HCT116 (cell line): Measurements from ENCODE around the gene TENM4. TPM values are rescaled to one million over a fixed set of nuclear protein-coding genes. Genes with fewer than 3 reads are reported as not detected.

Source experiments
- ATAC-seq: fragments of 200-7000 bp; cut with Tn5 transposase; 2 replicates; pipeline ENCODE4 v1.9.1; 2020; ENCODE audit warnings: mild to moderate bottlenecking, moderate library complexity
- BruUV-seq: library from RNA; stranded (reverse); fragments of 400-500 nt; replicated peaks from 2 replicates; lab custom pipeline; 2021; lab: Mats Ljungman, UMichigan
- CTCF ChIA-PET: fragments of 300-600 bp; sonication (Branson Sonifier 250); formaldehyde crosslinking; loops from one replicate; lab custom pipeline; 2021; ENCODE audit warnings: antibody characterized with exemption; lab: Charles Lee
- POLR2A ChIA-PET: fragments of 300-600, 350-600 bp; sonication (Branson Sonifier 250); formaldehyde crosslinking; loops from one replicate; lab custom pipeline; 2021; ENCODE audit warnings: antibody characterized with exemption; lab: Charles Lee
- RAD21 ChIA-PET, 2 experiments: fragments of 300-600 bp; sonication (Branson Sonifier 250); formaldehyde crosslinking; loops; one replicate each; lab custom pipeline; 2023; ENCODE audit warnings: low total read pairs in 2 of 2; ENCODE audit not compliant: uncharacterized antibody in 2 of 2, unreplicated experiment in 2 of 2, low non-redundant PET in 1 of 2; lab: Charles Lee
- DNase-seq: peaks from one replicate; pipeline ENCODE4 v3.0.0-alpha.2; 2010; ENCODE audit warnings: low read depth, low spot score
- H2AFZ ChIP-seq: fragments of 200-600 bp; shearing (Covaris generic), sonication (generic); 2 replicates; pipeline ENCODE4 v1.6.1; 2017; ENCODE audit warnings: low read depth, mixed run types, mixed read lengths, antibody characterized with exemption, low read length; ENCODE audit not compliant: poor library complexity, severe bottlenecking
- H3K27ac ChIP-seq: 2 replicates; pipeline ENCODE4 v1.5.1; 2012; ENCODE audit warnings: low read depth, low read length
- H3K27me3 ChIP-seq: fragments of 200-600 bp; sonication (generic); 2 replicates; pipeline ENCODE4 v1.6.1; 2016; ENCODE audit warnings: mixed run types, low read length, mixed read lengths; ENCODE audit not compliant: insufficient read depth
- H3K36me3 ChIP-seq, 2 experiments: fragments of 200-500 bp in 1 of 2; fragments of 200-600 bp in 1 of 2; sonication (Bioruptor generic) in 1 of 2; sonication (generic) in 1 of 2; 2 replicates each; pipeline versions ENCODE4 v1.5.1 to v1.6.1; 2014 to 2016; ENCODE audit warnings: low read length in 2 of 2, inconsistent platforms in 1 of 2, mixed read lengths in 1 of 2, mixed run types in 1 of 2; ENCODE audit not compliant: insufficient read depth in 2 of 2, control insufficient read depth in 1 of 2
- H3K4me1 ChIP-seq, 2 experiments: fragments of 200-600 bp in 1 of 2; sonication (generic) in 1 of 2; 2 replicates each; pipeline versions ENCODE4 v1.5.1 to v1.6.1; 2012 to 2017; ENCODE audit warnings: low read length in 2 of 2, inconsistent platforms in 1 of 2, mild to moderate bottlenecking in 1 of 2, mixed read lengths in 1 of 2, mixed run types in 1 of 2, moderate library complexity in 1 of 2; ENCODE audit not compliant: insufficient read depth in 2 of 2, control insufficient read depth in 1 of 2
- H3K4me2 ChIP-seq: fragments of 200-600 bp; sonication (generic); 2 replicates; pipeline ENCODE4 v1.6.1; 2017; ENCODE audit warnings: mixed run types, low read length, mixed read lengths
- H3K4me3 ChIP-seq, 2 experiments: fragments of 200-600 bp in 1 of 2; sonication (generic) in 1 of 2; replicated peaks in 1 of 2; 2 replicates each; pipeline ENCODE4 v1.5.1; 2011 to 2016; ENCODE audit warnings: low read length in 2 of 2, control low read depth in 1 of 2, low read depth in 1 of 2, mild to moderate bottlenecking in 1 of 2, mixed read lengths in 1 of 2, mixed run types in 1 of 2
- H3K79me2 ChIP-seq: fragments of 200-600 bp; sonication (generic); 2 replicates; pipeline ENCODE4 v1.6.1; 2017; ENCODE audit warnings: mild to moderate bottlenecking, mixed run types, low read length, moderate library complexity, mixed read lengths; ENCODE audit not compliant: insufficient read depth
- H3K9ac ChIP-seq: fragments of 200-600 bp; sonication (generic); 2 replicates; pipeline ENCODE4 v1.6.1; 2016; ENCODE audit warnings: low read length, mixed read lengths
- H3K9me2 ChIP-seq: fragments of 200-600 bp; sonication (generic), shearing (Covaris generic); 2 replicates; pipeline ENCODE4 v1.6.1; 2017; ENCODE audit warnings: mixed run types, mild to moderate bottlenecking, moderate library complexity; ENCODE audit not compliant: insufficient read depth
- H3K9me3 ChIP-seq, 2 experiments: fragments of 200-500 bp in 1 of 2; fragments of 200-600 bp in 1 of 2; sonication (Bioruptor generic) in 1 of 2; sonication (generic) in 1 of 2; 2 replicates each; pipeline ENCODE4 v1.6.1; 2014 to 2017; ENCODE audit warnings: low read length in 2 of 2, mixed read lengths in 2 of 2, inconsistent platforms in 1 of 2, low read depth in 1 of 2, mild to moderate bottlenecking in 1 of 2, mixed run types in 1 of 2, moderate library complexity in 1 of 2; ENCODE audit not compliant: control insufficient read depth in 1 of 2, insufficient read depth in 1 of 2
- H4K20me1 ChIP-seq: fragments of 200-600 bp; sonication (generic), shearing (Covaris generic); 2 replicates; pipeline ENCODE4 v1.6.1; 2017; ENCODE audit warnings: mixed run types, mild to moderate bottlenecking, moderate library complexity; ENCODE audit not compliant: insufficient read depth
- ATF3 ChIP-seq: IDR thresholded peaks from 2 replicates; pipeline ENCODE4 v1.6.1; 2012
- CBX3 ChIP-seq: IDR thresholded peaks from 2 replicates; pipeline ENCODE4 v1.6.1; 2012; ENCODE audit warnings: low read depth
- ELF1 ChIP-seq: IDR thresholded peaks from 2 replicates; pipeline ENCODE4 v1.6.1; 2012; ENCODE audit warnings: low read depth, borderline replicate concordance
- EZH2 ChIP-seq: fragments of 200-600 bp; sonication (generic); IDR thresholded peaks from 2 replicates; pipeline ENCODE4 v1.6.1; 2017; ENCODE audit warnings: antibody characterized with exemption, mixed run types
- EZH2phosphoT487 ChIP-seq: fragments of 200-600 bp; IDR thresholded peaks from 2 replicates; pipeline ENCODE4 v1.6.1; 2018; ENCODE audit warnings: antibody characterized with exemption, borderline replicate concordance
- FOSL1 ChIP-seq: IDR thresholded peaks from 2 replicates; pipeline ENCODE4 v1.6.1; 2012; ENCODE audit warnings: low read depth
- JUND ChIP-seq: IDR thresholded peaks from 2 replicates; pipeline ENCODE4 v1.6.1; 2012
- POLR2AphosphoS5 ChIP-seq: IDR thresholded peaks from 2 replicates; pipeline ENCODE4 v1.6.1; 2011; ENCODE audit warnings: mild to moderate bottlenecking, low read depth, low read length, moderate library complexity
- SIN3A ChIP-seq: IDR thresholded peaks from 2 replicates; pipeline ENCODE4 v1.6.1; 2012; ENCODE audit warnings: low read depth
- SP1 ChIP-seq: IDR thresholded peaks from 2 replicates; pipeline ENCODE4 v1.6.1; 2012; ENCODE audit warnings: low read depth
- SRF ChIP-seq: IDR thresholded peaks from 2 replicates; pipeline ENCODE4 v1.6.1; 2012; ENCODE audit warnings: low read depth
- YY1 ChIP-seq: IDR thresholded peaks from 2 replicates; pipeline ENCODE4 v1.6.1; 2011; ENCODE audit warnings: low read length, low read depth, moderate library complexity, mild to moderate bottlenecking; ENCODE audit not compliant: insufficient replicate concordance; ENCODE audit errors: extremely low read depth
- ZNF274 ChIP-seq: fragments of 200-500 bp; sonication (Bioruptor generic); IDR thresholded peaks from 2 replicates; pipeline ENCODE4 v1.6.1; 2014; ENCODE audit warnings: mild to moderate bottlenecking, low read depth, low read length, inconsistent platforms
- intact Hi-C: fragments of 100-400 bp; cut with micrococcal nuclease; formaldehyde crosslinking; loops from 2 replicates; pipeline ENCODE4 v1.10.0; 2022
- total RNA-seq: library from RNA; stranded (reverse); gene quantifications from one replicate; pipeline ENCODE4 v1.2.1, GENCODE V29; 2021; ENCODE audit not compliant: unreplicated experiment
- TF ChIP-seq, protein P1 (sequence below): IDR thresholded peaks from 2 replicates; pipeline ENCODE4 v1.6.1; 2011; ENCODE audit warnings: mild to moderate bottlenecking, low read length, moderate library complexity; ENCODE audit not compliant: insufficient replicate concordance; ENCODE audit errors: extremely low read depth
- TF ChIP-seq, protein P2 (sequence below), 3 experiments: fragments of 200-600 bp in 1 of 3; sonication (generic) in 1 of 3; IDR thresholded peaks in 2 of 3; conservative IDR thresholded peaks in 1 of 3; 2 replicates each; pipeline ENCODE4 v1.5.1; 2012 to 2017; ENCODE audit warnings: low read depth in 2 of 3, low read length in 2 of 3, antibody characterized with exemption in 1 of 3, borderline replicate concordance in 1 of 3, control low read depth in 1 of 3, mild to moderate bottlenecking in 1 of 3, mixed read lengths in 1 of 3, mixed run types in 1 of 3, moderate library complexity in 1 of 3; ENCODE audit not compliant: insufficient read depth in 1 of 3
- TF ChIP-seq, protein P3 (sequence below): IDR thresholded peaks from 2 replicates; pipeline ENCODE4 v1.6.1; 2012; ENCODE audit warnings: low read depth

The TENM4 gene
- total RNA-seq, 1 experiment from 2014 or later = 0.05 TPM

GRCh38 chr11:78943841-78944240 is 497.0 kb downstream of the TENM4 start (continued):
- TF ChIP-seq, protein P1, sequence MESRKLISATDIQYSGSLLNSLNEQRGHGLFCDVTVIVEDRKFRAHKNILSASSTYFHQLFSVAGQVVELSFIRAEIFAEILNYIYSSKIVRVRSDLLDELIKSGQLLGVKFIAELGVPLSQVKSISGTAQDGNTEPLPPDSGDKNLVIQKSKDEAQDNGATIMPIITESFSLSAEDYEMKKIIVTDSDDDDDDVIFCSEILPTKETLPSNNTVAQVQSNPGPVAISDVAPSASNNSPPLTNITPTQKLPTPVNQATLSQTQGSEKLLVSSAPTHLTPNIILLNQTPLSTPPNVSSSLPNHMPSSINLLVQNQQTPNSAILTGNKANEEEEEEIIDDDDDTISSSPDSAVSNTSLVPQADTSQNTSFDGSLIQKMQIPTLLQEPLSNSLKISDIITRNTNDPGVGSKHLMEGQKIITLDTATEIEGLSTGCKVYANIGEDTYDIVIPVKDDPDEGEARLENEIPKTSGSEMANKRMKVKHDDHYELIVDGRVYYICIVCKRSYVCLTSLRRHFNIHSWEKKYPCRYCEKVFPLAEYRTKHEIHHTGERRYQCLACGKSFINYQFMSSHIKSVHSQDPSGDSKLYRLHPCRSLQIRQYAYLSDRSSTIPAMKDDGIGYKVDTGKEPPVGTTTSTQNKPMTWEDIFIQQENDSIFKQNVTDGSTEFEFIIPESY = no peak

- Histone ChIP-seq H3K27me3 (peaks cover 48% of the 10 kb centered on the region), H3K4me1 (no peaks in the 10 kb centered on the region), H3K4me3 (no peak overlapping the region), H4K20me1 (no peaks in the 10 kb centered on the region), H2AFZ (no peak overlapping the region), H3K79me2 (no peaks in the 10 kb centered on the region), H3K36me3 (no peaks in the 10 kb centered on the region), H3K27ac (no peak overlapping the region), H3K9me2 (no peaks in the 10 kb centered on the region), H3K9me3 (no peaks in the 10 kb centered on the region), H3K4me2 (no peak overlapping the region), H3K9ac (no peak overlapping the region)
- intact Hi-C loops = no loop called here
- ATAC-seq (no peak), DNase-seq (no peak)
- CTCF ChIA-PET = no interaction called here
- no TSS peak for BruUV-seq
- POLR2A ChIA-PET = no interaction called here
- RAD21 ChIA-PET = no interaction called here
- TF ChIP-seq EZH2 = no peak
- TF ChIP-seq, protein P2, sequence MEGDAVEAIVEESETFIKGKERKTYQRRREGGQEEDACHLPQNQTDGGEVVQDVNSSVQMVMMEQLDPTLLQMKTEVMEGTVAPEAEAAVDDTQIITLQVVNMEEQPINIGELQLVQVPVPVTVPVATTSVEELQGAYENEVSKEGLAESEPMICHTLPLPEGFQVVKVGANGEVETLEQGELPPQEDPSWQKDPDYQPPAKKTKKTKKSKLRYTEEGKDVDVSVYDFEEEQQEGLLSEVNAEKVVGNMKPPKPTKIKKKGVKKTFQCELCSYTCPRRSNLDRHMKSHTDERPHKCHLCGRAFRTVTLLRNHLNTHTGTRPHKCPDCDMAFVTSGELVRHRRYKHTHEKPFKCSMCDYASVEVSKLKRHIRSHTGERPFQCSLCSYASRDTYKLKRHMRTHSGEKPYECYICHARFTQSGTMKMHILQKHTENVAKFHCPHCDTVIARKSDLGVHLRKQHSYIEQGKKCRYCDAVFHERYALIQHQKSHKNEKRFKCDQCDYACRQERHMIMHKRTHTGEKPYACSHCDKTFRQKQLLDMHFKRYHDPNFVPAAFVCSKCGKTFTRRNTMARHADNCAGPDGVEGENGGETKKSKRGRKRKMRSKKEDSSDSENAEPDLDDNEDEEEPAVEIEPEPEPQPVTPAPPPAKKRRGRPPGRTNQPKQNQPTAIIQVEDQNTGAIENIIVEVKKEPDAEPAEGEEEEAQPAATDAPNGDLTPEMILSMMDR (IDR thresholded peaks at IDR 0.05 in 2 of 3, conservative IDR thresholded peaks at IDR 0.05 in 1 of 3; ENCODE audit: borderline replicate concordance in 1 of 3, insufficient read depth in 1 of 3, low read depth in 2 of 3, low read length in 2 of 3) = no peak
- TF ChIP-seq CBX3 = no peak
- TF ChIP-seq, protein P3, sequence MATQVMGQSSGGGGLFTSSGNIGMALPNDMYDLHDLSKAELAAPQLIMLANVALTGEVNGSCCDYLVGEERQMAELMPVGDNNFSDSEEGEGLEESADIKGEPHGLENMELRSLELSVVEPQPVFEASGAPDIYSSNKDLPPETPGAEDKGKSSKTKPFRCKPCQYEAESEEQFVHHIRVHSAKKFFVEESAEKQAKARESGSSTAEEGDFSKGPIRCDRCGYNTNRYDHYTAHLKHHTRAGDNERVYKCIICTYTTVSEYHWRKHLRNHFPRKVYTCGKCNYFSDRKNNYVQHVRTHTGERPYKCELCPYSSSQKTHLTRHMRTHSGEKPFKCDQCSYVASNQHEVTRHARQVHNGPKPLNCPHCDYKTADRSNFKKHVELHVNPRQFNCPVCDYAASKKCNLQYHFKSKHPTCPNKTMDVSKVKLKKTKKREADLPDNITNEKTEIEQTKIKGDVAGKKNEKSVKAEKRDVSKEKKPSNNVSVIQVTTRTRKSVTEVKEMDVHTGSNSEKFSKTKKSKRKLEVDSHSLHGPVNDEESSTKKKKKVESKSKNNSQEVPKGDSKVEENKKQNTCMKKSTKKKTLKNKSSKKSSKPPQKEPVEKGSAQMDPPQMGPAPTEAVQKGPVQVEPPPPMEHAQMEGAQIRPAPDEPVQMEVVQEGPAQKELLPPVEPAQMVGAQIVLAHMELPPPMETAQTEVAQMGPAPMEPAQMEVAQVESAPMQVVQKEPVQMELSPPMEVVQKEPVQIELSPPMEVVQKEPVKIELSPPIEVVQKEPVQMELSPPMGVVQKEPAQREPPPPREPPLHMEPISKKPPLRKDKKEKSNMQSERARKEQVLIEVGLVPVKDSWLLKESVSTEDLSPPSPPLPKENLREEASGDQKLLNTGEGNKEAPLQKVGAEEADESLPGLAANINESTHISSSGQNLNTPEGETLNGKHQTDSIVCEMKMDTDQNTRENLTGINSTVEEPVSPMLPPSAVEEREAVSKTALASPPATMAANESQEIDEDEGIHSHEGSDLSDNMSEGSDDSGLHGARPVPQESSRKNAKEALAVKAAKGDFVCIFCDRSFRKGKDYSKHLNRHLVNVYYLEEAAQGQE = no peak
- TF ChIP-seq EZH2phosphoT487 = no peak
- TF ChIP-seq JUND = no peak
- TF ChIP-seq ZNF274 = no peak
- no peak for TF ChIP-seq ELF1
- TF ChIP-seq, protein P1 = no peak
- TF ChIP-seq SRF = no peak
- no peak for TF ChIP-seq POLR2AphosphoS5
- no peak for TF ChIP-seq SP1
- TF ChIP-seq SIN3A = no peak
- no peak for TF ChIP-seq FOSL1
- TF ChIP-seq ATF3 = no peak
- no peak for TF ChIP-seq YY1
Measured at GRCh38 chr11:78943154-78943553, 497.7 kb downstream of the TENM4 start.
